HepG2 (cell line): ENCODE measurements around the gene ANKLE1. TPM values are rescaled to one million over a fixed set of nuclear protein-coding genes. Genes with fewer than 3 reads are reported as not detected.

Experiments
- ATF2 ChIP-seq: sonication (generic); formaldehyde crosslinking; IDR thresholded peaks from 2 replicates; pipeline ENCODE4 v1.4.0; 2020; ENCODE audit warnings: missing genetic modification reagents
- ATRX ChIP-seq: sonication (generic); formaldehyde crosslinking; IDR thresholded peaks from 2 replicates; pipeline ENCODE4 v1.4.0; 2020; ENCODE audit warnings: missing genetic modification reagents, borderline replicate concordance
- CENPBD1 ChIP-seq: sonication (generic); formaldehyde crosslinking; IDR thresholded peaks from 2 replicates; pipeline ENCODE4 v1.8.0; 2022; ENCODE audit warnings: missing genetic modification reagents, low read depth, mild to moderate bottlenecking, borderline replicate concordance
- CERS6 ChIP-seq: sonication (generic); formaldehyde crosslinking; IDR thresholded peaks from 2 replicates; pipeline ENCODE4 v1.5.0; 2020; ENCODE audit warnings: missing genetic modification reagents
- FOSL2 ChIP-seq: sonication (generic); formaldehyde crosslinking; IDR thresholded peaks from 2 replicates; pipeline ENCODE4 v1.4.0; 2020; ENCODE audit warnings: missing genetic modification reagents
- LRRFIP1 ChIP-seq: sonication (generic); formaldehyde crosslinking; conservative IDR thresholded peaks from 2 replicates; pipeline ENCODE4 v1.4.0; 2020; ENCODE audit warnings: missing genetic modification reagents
- MAFK ChIP-seq, 2 experiments: IDR thresholded peaks in 1 of 2; conservative IDR thresholded peaks in 1 of 2; 2 replicates each; pipeline ENCODE4 v1.6.1; 2011; ENCODE audit warnings: improper control_type of control experiment in 2 of 2, low read length in 2 of 2
- MIER2 ChIP-seq: IDR thresholded peaks from 2 replicates; pipeline ENCODE4 v1.6.1; 2016; ENCODE audit warnings: missing biosample characterization, missing genetic modification reagents
- RBFOX2 ChIP-seq: fragments of 200-400 bp; formaldehyde crosslinking; IDR thresholded peaks from 2 replicates; pipeline ENCODE4 v1.6.1; 2017; ENCODE audit warnings: low read depth, mild to moderate bottlenecking, low read length
- SMARCC2 ChIP-seq: fragments of 450-650 bp; IDR thresholded peaks from 2 replicates; pipeline ENCODE4 v1.6.1; 2017; ENCODE audit warnings: antibody characterized with exemption, mild to moderate bottlenecking
- TBX3 ChIP-seq: fragments of 450-650 bp; IDR thresholded peaks from 2 replicates; pipeline ENCODE4 v1.6.1; 2017; ENCODE audit warnings: antibody characterized with exemption, mild to moderate bottlenecking, inconsistent platforms, borderline replicate concordance
- THAP7 ChIP-seq: sonication (generic); formaldehyde crosslinking; IDR thresholded peaks from 2 replicates; pipeline ENCODE4 v1.8.1; 2023; ENCODE audit warnings: mild to moderate bottlenecking, missing genetic modification reagents
- ZBTB44 ChIP-seq: sonication (generic); formaldehyde crosslinking; IDR thresholded peaks from 2 replicates; pipeline ENCODE4 v1.4.0; 2020; ENCODE audit warnings: missing genetic modification reagents
- ZNF558 ChIP-seq: sonication (generic); formaldehyde crosslinking; IDR thresholded peaks from 2 replicates; pipeline ENCODE4 v1.9.0; 2022; ENCODE audit warnings: mild to moderate bottlenecking, missing genetic modification reagents, borderline replicate concordance
- ZNF569 ChIP-seq: sonication (generic); formaldehyde crosslinking; IDR thresholded peaks from 2 replicates; pipeline ENCODE4 v1.5.0; 2020; ENCODE audit warnings: mild to moderate bottlenecking, missing genetic modification reagents, moderate library complexity, borderline replicate concordance
- ZSCAN25 ChIP-seq: sonication (generic); formaldehyde crosslinking; IDR thresholded peaks from 2 replicates; pipeline ENCODE4 v1.8.0; 2022; ENCODE audit warnings: mild to moderate bottlenecking, missing genetic modification reagents
- polyA plus RNA-seq, 8 experiments: library from polyadenylated mRNA; depleted of rRNA in 3 of 8; stranded (reverse) in 7 of 8; unstranded in 1 of 8; fragments of >200 nt; fragmentation: Illumina TruSeq in 4 of 8; extraction: Trizol in 4 of 8; gene quantifications; 2 replicates each; pipeline versions ENCODE4 v1.2.1 to v1.2.3, GENCODE V29; 2011 to 2016; ENCODE audit warnings: low read depth in 4 of 8, missing spikeins in 1 of 8, mixed read lengths in 1 of 8; ENCODE audit not compliant: insufficient read depth in 1 of 8
- total RNA-seq, 5 experiments: library from RNA; depleted of rRNA; stranded (reverse); fragments of >200 nt; fragmentation: Illumina TruSeq; extraction: Trizol; gene quantifications; 2 replicates each; pipeline ENCODE4 v1.2.3, GENCODE V29; 2016; ENCODE audit warnings: low read depth in 1 of 5

ANKLE1 gene
- total and polyA plus RNA-seq, 2 of the 13 experiments (the other 11 are each of a cell fraction or from before 2014, with no cell fraction given), result 0.69 to 1.5 TPM

- TF ChIP-seq ATRX (no peak), THAP7 (0 out of 2 replicates have a peak, but pooled peaks have one; percentile 21), ZNF558 (CRISPR knock-in tag) (no peak), CENPBD1 (no peak), MIER2 (no peak), CERS6 (CRISPR knock-in tag) (no peak), MAFK (conservative IDR thresholded peaks at IDR 0.05 in 1 of 2, IDR thresholded peaks at IDR 0.05 in 1 of 2; ENCODE audit: low read length in 2 of 2) (no peak), SMARCC2 (no peak), ZSCAN25 (0 out of 2 replicates have a peak, but pooled peaks have one; percentile 28), LRRFIP1 (CRISPR knock-in tag) (no peak), ATF2 (CRISPR knock-in tag) (peak; percentile 73; the same call in 1 of the 2 replicates), FOSL2 (CRISPR knock-in tag) (peak; percentile 26; the same call in 1 of the 2 replicates), ZBTB44 (no peak), RBFOX2 (peak; percentile 77), TBX3 (no peak), ZNF569 (no peak)
Observed at GRCh38 chr19:17334414-17335409, 53.0 kb downstream of the ANKLE1 start, which contains the start of gene ANO8 (continued).
